Stimulated activated CD4-positive, alpha-beta T cell treated with anti-CD3 and anti-CD28 coated beads, Interleukin-12 subunit alpha, Interleukin-12 subunit beta, amount 100 ng/mL, for 4 hours (primary cell): ENCODE results near the gene CHML.

Experiments used
- DNase-seq: peaks from one replicate; pipeline ENCODE4 v3.0.0-alpha.2; 2020

Gene CHML

GRCh38 chr1:241615043-241615974, 24.9 kb downstream of the CHML start:
- DNase-seq: no peak

GRCh38 chr1:241614572-241614971, 25.6 kb downstream of the CHML start:
- DNase-seq: no peak

GRCh38 chr1:241614144-241614543, 26.0 kb downstream of the CHML start:
- DNase-seq: no peak

GRCh38 chr1:241612533-241613477, 27.4 kb downstream of the CHML start:
- DNase-seq: no peak

GRCh38 chr1:241611736-241612135, 28.4 kb downstream of the CHML start:
- no peak for DNase-seq

GRCh38 chr1:241611063-241611462, 29.1 kb downstream of the CHML start:
- DNase-seq: no peak

- no peak for DNase-seq
Measured at GRCh38 chr1:241610056-241610815, 29.9 kb downstream of the CHML start.

- DNase-seq: no peak
Measured at GRCh38 chr1:241608379-241609033, 31.7 kb downstream of the CHML start.

- no peak for DNase-seq
Measured at GRCh38 chr1:241607497-241607896, 32.7 kb downstream of the CHML start.

- DNase-seq: no peak
Measured at GRCh38 chr1:241606544-241606943, 33.6 kb downstream of the CHML start.

- DNase-seq: no peak
Measured at GRCh38 chr1:241605146-241605805, 34.9 kb downstream of the CHML start.

GRCh38 chr1:241603731-241604245, 36.4 kb downstream of the CHML start:
- DNase-seq: no peak

- DNase-seq: no peak
Measured at GRCh38 chr1:241600496-241600901, 39.7 kb downstream of the CHML start.

GRCh38 chr1:241598249-241598648, 41.9 kb downstream of the CHML start:
- DNase-seq: no peak

- DNase-seq: no peak
Measured at GRCh38 chr1:241596633-241597032, 43.5 kb downstream of the CHML start.

GRCh38 chr1:241593186-241593585, 47.0 kb downstream of the CHML start:
- DNase-seq: no peak

- DNase-seq: no peak
Measured at GRCh38 chr1:241592273-241592958, 47.8 kb downstream of the CHML start.

GRCh38 chr1:241591736-241592135, 48.4 kb downstream of the CHML start:
- no peak for DNase-seq

GRCh38 chr1:241591317-241591716, 48.9 kb downstream of the CHML start:
- DNase-seq: no peak

- DNase-seq: no peak
Measured at GRCh38 chr1:241590719-241591118, 49.5 kb downstream of the CHML start.
